BJ (cell line): ENCODE measurements around the gene BCKDHB. TPM values are rescaled to one million over a fixed set of nuclear protein-coding genes. Genes with fewer than 3 reads are reported as not detected.

Experiments
- CTCF ChIA-PET: fragments of 350-600 bp; formaldehyde crosslinking; extraction: SDS; loops from one replicate; lab custom pipeline; 2021; ENCODE audit warnings: antibody characterized with exemption, inconsistent platforms; lab: Yijun Ruan, JAX
- POLR2A ChIA-PET: fragments of 300-600 bp; sonication (Branson Sonifier 250); formaldehyde crosslinking; extraction: SDS; loops from one replicate; lab custom pipeline; 2021; ENCODE audit warnings: antibody characterized with exemption; lab: Charles Lee
- DNase-seq: peaks from one replicate; pipeline ENCODE4 v3.0.0-alpha.2; 2011; ENCODE audit warnings: low read depth
- H3K27me3 ChIP-seq: 2 replicates; pipeline ENCODE4 v1.6.0; 2011; ENCODE audit warnings: low read length; ENCODE audit not compliant: control insufficient read depth, insufficient read depth
- H3K36me3 ChIP-seq: 2 replicates; pipeline ENCODE4 v1.5.1; 2011; ENCODE audit warnings: low read length; ENCODE audit not compliant: control insufficient read depth, insufficient read depth
- H3K4me3 ChIP-seq: 2 replicates; pipeline ENCODE4 v1.5.1; 2011; ENCODE audit warnings: low read depth, mild to moderate bottlenecking, control low read depth, low read length
- CTCF ChIP-seq: IDR thresholded peaks from 2 replicates; pipeline ENCODE4 v1.5.1; 2011; ENCODE audit warnings: low read depth, mild to moderate bottlenecking, control low read depth, inconsistent platforms, low read length, moderate library complexity; ENCODE audit not compliant: insufficient read depth
- polyA plus RNA-seq: library from polyadenylated mRNA; depleted of rRNA; stranded (reverse); fragments of >200 nt; gene quantifications from 2 replicates; pipeline ENCODE4 v1.2.3, GENCODE V29; 2011

Gene BCKDHB
- polyA plus RNA-seq, 1 experiment = 8.0 TPM

GRCh38 chr6:80170433-80170832, 64.0 kb downstream of the BCKDHB start:
- no peak overlapping the region for H3K4me3 ChIP-seq
- CTCF ChIA-PET = no interaction called here
- no peaks in the 10 kb centered on the region; the same call in 1 of the 2 replicates for H3K36me3 ChIP-seq
- POLR2A ChIA-PET = no interaction called here
- DNase-seq = no peak
- no peak for TF ChIP-seq CTCF
- H3K27me3 ChIP-seq = no peaks in the 10 kb centered on the region

GRCh38 chr6:80173411-80173810, 66.9 kb downstream of the BCKDHB start:
- POLR2A ChIA-PET = no interaction called here
- DNase-seq = no peak
- H3K27me3 ChIP-seq = no peaks in the 10 kb centered on the region
- CTCF ChIA-PET = interaction anchor here (1.1 kb wide), 1 partner anchor 30 kb away, joined by 4 read pairs; no protein-coding TSS in a partner anchor
- TF ChIP-seq CTCF = no peak
- no peaks in the 10 kb centered on the region; the same call in 1 of the 2 replicates for H3K36me3 ChIP-seq
- H3K4me3 ChIP-seq = no peak overlapping the region

DNA sequence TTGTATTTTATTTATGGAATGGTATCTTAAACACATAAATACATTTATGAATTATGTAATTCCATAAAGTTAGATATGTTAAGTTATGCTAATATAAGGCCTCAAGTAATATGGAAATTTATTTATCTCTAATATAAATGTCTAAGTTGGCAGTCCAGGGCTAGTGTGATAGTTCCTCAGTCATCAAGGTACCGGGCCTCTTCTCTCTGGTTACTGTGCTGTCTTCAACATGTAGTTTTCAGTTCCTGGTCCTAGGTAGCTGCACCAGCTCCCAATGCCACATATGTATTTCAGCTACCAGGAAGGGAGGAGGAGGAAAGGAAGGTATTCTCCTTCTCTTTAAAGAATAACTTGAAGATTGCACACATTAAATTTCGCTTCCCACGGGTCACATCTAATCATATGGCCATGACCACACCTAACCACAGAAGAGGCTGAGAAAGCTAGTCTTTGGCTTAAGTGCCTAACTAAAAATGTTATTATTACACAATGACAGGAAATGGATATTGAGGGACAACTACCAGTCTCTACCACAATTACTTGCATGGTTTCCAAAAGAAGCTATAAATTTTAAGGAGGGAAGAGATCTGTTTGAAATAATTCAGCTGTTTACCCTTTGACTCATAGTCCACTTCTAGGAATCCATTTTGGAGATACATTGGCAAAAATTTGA, 68.6 kb downstream of the BCKDHB start:
- peak; percentile 42 for DNase-seq
- CTCF ChIA-PET = no interaction called here
- POLR2A ChIA-PET = interaction anchor here (0.6 kb wide), 1 partner anchor 12 kb away, joined by 3 read pairs; no protein-coding TSS in a partner anchor
- no peaks in the 10 kb centered on the region for H3K27me3 ChIP-seq
- TF ChIP-seq CTCF = no peak
- H3K4me3 ChIP-seq = no peak overlapping the region
- no peaks in the 10 kb centered on the region for H3K36me3 ChIP-seq

- ChIA-PET POLR2A (no interaction called here), CTCF (interaction anchor here (1.3 kb wide), 1 partner anchor 18 kb away, joined by 3 read pairs; no protein-coding TSS in a partner anchor)
- Histone ChIP-seq H3K4me3 (no peak overlapping the region), H3K36me3 (no peaks in the 10 kb centered on the region), H3K27me3 (no peaks in the 10 kb centered on the region)
- no peak for DNase-seq
- TF ChIP-seq CTCF = no peak
These were observed 73.2 kb downstream of the BCKDHB start for GRCh38 chr6:80179695-80180094.

- no peak for DNase-seq
- POLR2A ChIA-PET = no interaction called here
- CTCF ChIA-PET = no interaction called here
- no peaks in the 10 kb centered on the region for H3K27me3 ChIP-seq
- no peak for TF ChIP-seq CTCF
- H3K4me3 ChIP-seq = no peak overlapping the region
- no peaks in the 10 kb centered on the region for H3K36me3 ChIP-seq
These were observed 75.0 kb downstream of the BCKDHB start for GRCh38 chr6:80181352-80182081.
